T-helper 2 cell treated with Interferon-gamma antibody and Interleukin-4, amounts not matched to agents 5 μg/mL and 100 μg/mL, for 36 hours (primary cell): ENCODE data around the gene MGRN1.
A peak's percentile ranks its signal among the peaks of the same experiment; 100 is the strongest.

ENCODE experiments used
- DNase-seq: peaks from one replicate; pipeline ENCODE4 v3.0.0; 2021; ENCODE audit warnings: low spot score
- H3K27ac Mint-ChIP-seq: one replicate; pipeline ENCODE4 v1.8.0; 2021; ENCODE audit warnings: mild to moderate bottlenecking, mixed read lengths
- H3K27me3 Mint-ChIP-seq: one replicate; pipeline ENCODE4 v1.8.0; 2021; ENCODE audit warnings: low read depth, mixed read lengths
- H3K36me3 Mint-ChIP-seq: one replicate; pipeline ENCODE4 v1.8.0; 2021; ENCODE audit warnings: low read depth, mixed read lengths
- H3K4me1 Mint-ChIP-seq: one replicate; pipeline ENCODE4 v1.8.0; 2021; ENCODE audit warnings: low read depth, mixed read lengths
- H3K4me3 Mint-ChIP-seq: one replicate; pipeline ENCODE4 v1.8.0; 2022; ENCODE audit warnings: mild to moderate bottlenecking, moderate library complexity, mixed read lengths
- H3K9me3 Mint-ChIP-seq: one replicate; pipeline ENCODE4 v1.8.0; 2021; ENCODE audit warnings: mixed read lengths

The MGRN1 gene

GRCh38 chr16:4660454-4661007, 35.9 kb downstream of the MGRN1 start:
- H3K27ac Mint-ChIP-seq = peak overlapping the region; percentile 84
- H3K36me3 Mint-ChIP-seq = peaks cover 28% of the 10 kb centered on the region
- H3K4me3 Mint-ChIP-seq = peak overlapping the region; percentile 48
- H3K27me3 Mint-ChIP-seq = no peaks in the 10 kb centered on the region
- peak; percentile 85 for DNase-seq
- H3K9me3 Mint-ChIP-seq = no peaks in the 10 kb centered on the region
- peaks cover 41% of the 10 kb centered on the region for H3K4me1 Mint-ChIP-seq

GRCh38 chr16:4661661-4662060, 37.0 kb downstream of the MGRN1 start:
- peaks cover 27% of the 10 kb centered on the region for H3K36me3 Mint-ChIP-seq
- peaks cover 41% of the 10 kb centered on the region for H3K4me1 Mint-ChIP-seq
- H3K9me3 Mint-ChIP-seq = no peaks in the 10 kb centered on the region
- H3K4me3 Mint-ChIP-seq = no peak overlapping the region
- H3K27me3 Mint-ChIP-seq = no peaks in the 10 kb centered on the region
- no peak for DNase-seq
- peak overlapping the region; percentile 41 for H3K27ac Mint-ChIP-seq

- peak overlapping the region; percentile 74 for H3K4me3 Mint-ChIP-seq
- H3K36me3 Mint-ChIP-seq = peaks cover 28% of the 10 kb centered on the region
- no peaks in the 10 kb centered on the region for H3K27me3 Mint-ChIP-seq
- DNase-seq = no peak
- H3K27ac Mint-ChIP-seq = peak overlapping the region; percentile 93
- H3K4me1 Mint-ChIP-seq = peaks cover 41% of the 10 kb centered on the region
- no peaks in the 10 kb centered on the region for H3K9me3 Mint-ChIP-seq
Measured at GRCh38 chr16:4663465-4663776, 38.8 kb downstream of the MGRN1 start.

- Mint-ChIP-seq H3K4me3 (peak overlapping the region; percentile 74), H3K27ac (peak overlapping the region; percentile 93), H3K4me1 (peaks cover 41% of the 10 kb centered on the region), H3K27me3 (no peaks in the 10 kb centered on the region), H3K9me3 (no peaks in the 10 kb centered on the region), H3K36me3 (peaks cover 28% of the 10 kb centered on the region)
- DNase-seq = no peak
Measured at GRCh38 chr16:4663777-4664465, 39.3 kb downstream of the MGRN1 start.

GRCh38 chr16:4664538-4665418, 40.2 kb downstream of the MGRN1 start:
- H3K9me3 Mint-ChIP-seq = no peaks in the 10 kb centered on the region
- peak overlapping the region; percentile 74 for H3K4me3 Mint-ChIP-seq
- no peaks in the 10 kb centered on the region for H3K27me3 Mint-ChIP-seq
- H3K27ac Mint-ChIP-seq = peak overlapping the region; percentile 93
- peak; percentile 51 for DNase-seq
- peaks cover 27% of the 10 kb centered on the region for H3K36me3 Mint-ChIP-seq
- peaks cover 37% of the 10 kb centered on the region for H3K4me1 Mint-ChIP-seq

- Mint-ChIP-seq H3K27me3 (no peaks in the 10 kb centered on the region), H3K36me3 (peaks cover 27% of the 10 kb centered on the region), H3K9me3 (no peaks in the 10 kb centered on the region), H3K4me3 (no peak overlapping the region), H3K4me1 (peaks cover 24% of the 10 kb centered on the region), H3K27ac (no peak overlapping the region)
- DNase-seq = no peak
Measured at GRCh38 chr16:4666537-4667202, 42.0 kb downstream of the MGRN1 start.

- Mint-ChIP-seq H3K4me1 (peaks cover 22% of the 10 kb centered on the region), H3K27me3 (no peaks in the 10 kb centered on the region), H3K36me3 (peaks cover 27% of the 10 kb centered on the region), H3K9me3 (no peaks in the 10 kb centered on the region), H3K27ac (peak overlapping the region; percentile 19), H3K4me3 (no peak overlapping the region)
- DNase-seq = no peak
Measured at GRCh38 chr16:4667203-4667963, 42.8 kb downstream of the MGRN1 start.

GRCh38 chr16:4668313-4668960, 43.8 kb downstream of the MGRN1 start:
- no peaks in the 10 kb centered on the region for H3K27me3 Mint-ChIP-seq
- no peak overlapping the region for H3K4me3 Mint-ChIP-seq
- H3K4me1 Mint-ChIP-seq = peaks cover 20% of the 10 kb centered on the region
- DNase-seq = no peak
- no peaks in the 10 kb centered on the region for H3K9me3 Mint-ChIP-seq
- no peak overlapping the region for H3K27ac Mint-ChIP-seq
- H3K36me3 Mint-ChIP-seq = peaks cover 25% of the 10 kb centered on the region

GRCh38 chr16:4673387-4674046, 48.9 kb downstream of the MGRN1 start:
- Mint-ChIP-seq H3K4me3 (no peak overlapping the region), H3K4me1 (peaks cover 21% of the 10 kb centered on the region), H3K9me3 (no peaks in the 10 kb centered on the region), H3K36me3 (peaks cover 25% of the 10 kb centered on the region), H3K27me3 (no peaks in the 10 kb centered on the region), H3K27ac (no peak overlapping the region)
- no peak for DNase-seq

GRCh38 chr16:4674926-4675530, 50.4 kb downstream of the MGRN1 start:
- no peaks in the 10 kb centered on the region for H3K27me3 Mint-ChIP-seq
- no peaks in the 10 kb centered on the region for H3K9me3 Mint-ChIP-seq
- peak overlapping the region; percentile 65 for H3K4me3 Mint-ChIP-seq
- DNase-seq = no peak
- H3K4me1 Mint-ChIP-seq = peaks cover 21% of the 10 kb centered on the region
- H3K36me3 Mint-ChIP-seq = peaks cover 24% of the 10 kb centered on the region
- H3K27ac Mint-ChIP-seq = peak overlapping the region; percentile 93

GRCh38 chr16:4675864-4676786, 51.5 kb downstream of the MGRN1 start:
- H3K27ac Mint-ChIP-seq = peak overlapping the region; percentile 93
- H3K27me3 Mint-ChIP-seq = no peaks in the 10 kb centered on the region
- H3K4me3 Mint-ChIP-seq = peak overlapping the region; percentile 65
- H3K4me1 Mint-ChIP-seq = peaks cover 21% of the 10 kb centered on the region
- H3K36me3 Mint-ChIP-seq = peaks cover 24% of the 10 kb centered on the region
- no peaks in the 10 kb centered on the region for H3K9me3 Mint-ChIP-seq
- DNase-seq = peak; percentile 80
